Activated naive CD8-positive, alpha-beta T cell (primary cell): ENCODE measurements around the gene TMSB4X.
"Not testable (repeated sequence)": the region's sequence is repeated elsewhere in the genome, so short reads cannot be mapped to it uniquely, and the experiment has no call there.

Source experiments
- H3K27ac Mint-ChIP-seq: one replicate; pipeline ENCODE4 v1.8.0; 2021; ENCODE audit warnings: mixed read lengths
- H3K27me3 Mint-ChIP-seq: one replicate; pipeline ENCODE4 v1.8.0; 2021; ENCODE audit warnings: mixed read lengths
- H3K36me3 Mint-ChIP-seq: one replicate; pipeline ENCODE4 v1.8.0; 2021; ENCODE audit warnings: mixed read lengths
- H3K4me1 Mint-ChIP-seq: one replicate; pipeline ENCODE4 v1.8.0; 2021; ENCODE audit warnings: low read depth, mixed read lengths
- H3K4me3 Mint-ChIP-seq: one replicate; pipeline ENCODE4 v1.8.0; 2021; ENCODE audit warnings: mild to moderate bottlenecking, mixed read lengths
- H3K9me3 Mint-ChIP-seq: one replicate; pipeline ENCODE4 v1.8.0; 2021; ENCODE audit warnings: low read depth, mixed read lengths

The TMSB4X gene

DNA sequence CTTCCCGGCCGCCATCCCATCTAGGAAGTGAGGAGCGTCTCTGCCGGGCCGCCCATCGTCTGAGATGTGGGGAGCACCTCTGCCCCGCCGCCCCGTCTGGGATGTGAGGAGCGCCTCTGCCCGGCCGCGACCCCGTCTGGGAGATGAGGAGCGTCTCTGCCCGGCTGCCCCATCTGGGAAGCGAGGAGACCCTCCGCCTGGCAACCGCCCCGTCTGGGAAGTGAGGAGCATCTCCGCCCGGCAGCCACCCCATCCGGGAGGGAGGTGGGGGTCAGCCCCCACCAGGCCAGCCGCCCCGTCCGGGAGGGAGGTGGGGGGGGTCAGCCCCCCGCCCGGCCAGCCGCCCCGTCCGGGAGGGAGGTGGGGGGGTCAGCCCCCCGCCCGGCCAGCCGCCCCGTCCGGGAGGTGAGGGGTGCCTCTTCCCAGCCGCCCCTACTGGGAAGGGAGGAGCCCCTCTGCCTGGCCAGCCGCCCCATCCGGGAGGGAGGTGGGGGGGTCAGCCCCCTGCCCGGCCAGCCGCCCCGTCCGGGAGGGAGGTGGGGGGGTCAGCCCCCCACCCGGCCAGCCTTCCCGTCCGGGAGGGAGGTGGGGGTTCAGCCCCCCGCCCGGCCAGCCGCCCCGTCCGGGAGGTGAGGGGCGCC is 11.6 kb upstream of the TMSB4X start:
- not testable (repeated sequence) for H3K9me3 Mint-ChIP-seq, H3K27me3 Mint-ChIP-seq, H3K27ac Mint-ChIP-seq, H3K36me3 Mint-ChIP-seq, H3K4me3 Mint-ChIP-seq
- peaks cover 56% of the 10 kb centered on the region for H3K4me1 Mint-ChIP-seq

DNA sequence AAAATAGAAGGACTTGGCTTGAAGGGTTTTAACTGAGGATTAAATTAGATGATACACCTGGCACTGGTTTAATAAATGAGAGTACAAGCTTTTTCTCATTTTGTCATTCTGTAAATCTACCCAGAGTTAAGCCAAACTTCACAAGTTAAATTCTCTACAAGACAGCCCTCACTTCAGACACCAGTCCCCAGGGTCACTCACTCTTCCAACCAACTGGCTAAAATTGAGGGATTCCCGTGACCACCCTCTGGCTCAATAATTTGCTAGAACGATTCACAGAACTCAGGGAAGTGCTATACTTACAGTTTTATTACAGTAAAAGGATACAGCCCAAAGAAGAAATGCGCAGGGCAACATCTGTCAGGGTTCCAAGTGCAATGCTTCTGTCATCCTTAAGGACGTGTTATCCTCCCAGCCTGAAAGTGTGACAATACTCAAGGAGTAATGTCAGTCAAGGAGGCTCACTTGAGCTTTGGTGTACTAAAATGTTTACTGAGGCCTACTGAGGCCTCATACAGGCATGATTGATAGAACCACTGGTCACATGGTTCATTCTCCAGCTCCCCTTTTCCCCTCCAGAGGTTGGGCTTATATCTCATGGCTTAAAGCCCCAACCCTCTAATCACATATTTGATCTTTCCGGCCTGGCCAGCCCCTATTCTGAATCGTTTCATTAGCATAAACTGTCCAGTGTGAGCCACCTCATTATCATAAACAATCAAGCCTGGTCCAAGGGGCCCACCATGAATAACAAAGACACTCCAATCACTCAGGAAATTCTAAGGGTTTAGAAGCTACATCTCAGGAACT is 9.6 kb upstream of the TMSB4X start:
- H3K4me3 Mint-ChIP-seq: no peak overlapping the region
- no peaks in the 10 kb centered on the region for H3K27me3 Mint-ChIP-seq
- H3K4me1 Mint-ChIP-seq: peaks cover 55% of the 10 kb centered on the region
- H3K36me3 Mint-ChIP-seq: no peaks in the 10 kb centered on the region
- H3K9me3 Mint-ChIP-seq: no peaks in the 10 kb centered on the region
- peak overlapping the region; percentile 97 for H3K27ac Mint-ChIP-seq

DNA sequence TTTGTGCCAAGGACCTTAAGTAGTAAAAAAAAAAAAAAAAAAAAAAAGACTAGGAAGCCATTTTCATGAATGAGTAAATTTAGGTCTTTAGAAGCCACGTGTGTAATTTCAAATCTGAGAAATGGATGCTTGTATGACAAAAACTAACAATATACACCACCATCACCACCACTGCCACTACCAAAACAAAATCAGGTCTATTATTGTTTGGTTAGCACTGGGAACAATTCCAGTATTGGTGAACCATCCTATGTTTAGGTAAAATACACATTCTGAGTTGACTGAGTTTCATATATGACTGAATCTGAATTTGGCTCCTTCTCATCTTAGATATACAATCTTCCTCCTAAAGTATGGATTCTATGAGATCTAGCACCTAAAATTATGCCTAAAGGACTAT is 8.8 kb upstream of the TMSB4X start:
- no peaks in the 10 kb centered on the region for H3K36me3 Mint-ChIP-seq
- H3K4me3 Mint-ChIP-seq: no peak overlapping the region
- H3K27ac Mint-ChIP-seq: peak overlapping the region; percentile 97
- H3K9me3 Mint-ChIP-seq: no peaks in the 10 kb centered on the region
- no peaks in the 10 kb centered on the region for H3K27me3 Mint-ChIP-seq
- H3K4me1 Mint-ChIP-seq: peaks cover 57% of the 10 kb centered on the region

GRCh38 chrX:12967711-12968465 is 7.0 kb upstream of the TMSB4X start:
- H3K27me3 Mint-ChIP-seq: no peaks in the 10 kb centered on the region
- H3K4me3 Mint-ChIP-seq: peak overlapping the region; percentile 78
- peak overlapping the region; percentile 97 for H3K27ac Mint-ChIP-seq
- H3K4me1 Mint-ChIP-seq: peaks cover 57% of the 10 kb centered on the region
- H3K36me3 Mint-ChIP-seq: no peaks in the 10 kb centered on the region
- no peaks in the 10 kb centered on the region for H3K9me3 Mint-ChIP-seq

DNA sequence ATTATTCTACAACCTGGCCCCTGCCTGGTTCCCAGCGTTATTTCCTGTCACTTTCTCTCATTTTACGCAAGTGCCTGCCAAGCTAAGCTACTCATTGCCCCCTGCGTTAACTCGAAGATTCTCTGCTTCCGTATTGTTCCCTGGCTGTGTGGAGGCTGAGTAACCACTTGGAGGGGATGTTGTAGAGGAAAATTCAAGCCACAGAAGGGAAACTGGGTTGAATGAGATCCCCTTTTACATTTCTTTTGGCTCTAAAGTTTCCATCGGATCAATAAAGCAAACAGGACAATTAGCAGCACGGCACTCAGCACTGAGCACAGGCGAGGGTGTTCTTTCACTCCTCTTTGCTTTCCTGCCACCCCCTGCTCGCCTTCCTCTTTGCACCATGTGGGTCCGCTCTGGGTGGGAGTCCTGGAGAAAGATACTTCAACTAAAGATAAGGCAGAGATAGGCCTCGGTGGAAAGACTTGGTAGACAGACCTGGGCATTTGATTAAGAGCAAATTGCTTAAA is 4.2 kb upstream of the TMSB4X start:
- Mint-ChIP-seq H3K27ac (peak overlapping the region; percentile 98), H3K9me3 (no peaks in the 10 kb centered on the region), H3K4me1 (peaks cover 54% of the 10 kb centered on the region), H3K27me3 (no peaks in the 10 kb centered on the region), H3K36me3 (no peaks in the 10 kb centered on the region), H3K4me3 (peak overlapping the region; percentile 90)

DNA sequence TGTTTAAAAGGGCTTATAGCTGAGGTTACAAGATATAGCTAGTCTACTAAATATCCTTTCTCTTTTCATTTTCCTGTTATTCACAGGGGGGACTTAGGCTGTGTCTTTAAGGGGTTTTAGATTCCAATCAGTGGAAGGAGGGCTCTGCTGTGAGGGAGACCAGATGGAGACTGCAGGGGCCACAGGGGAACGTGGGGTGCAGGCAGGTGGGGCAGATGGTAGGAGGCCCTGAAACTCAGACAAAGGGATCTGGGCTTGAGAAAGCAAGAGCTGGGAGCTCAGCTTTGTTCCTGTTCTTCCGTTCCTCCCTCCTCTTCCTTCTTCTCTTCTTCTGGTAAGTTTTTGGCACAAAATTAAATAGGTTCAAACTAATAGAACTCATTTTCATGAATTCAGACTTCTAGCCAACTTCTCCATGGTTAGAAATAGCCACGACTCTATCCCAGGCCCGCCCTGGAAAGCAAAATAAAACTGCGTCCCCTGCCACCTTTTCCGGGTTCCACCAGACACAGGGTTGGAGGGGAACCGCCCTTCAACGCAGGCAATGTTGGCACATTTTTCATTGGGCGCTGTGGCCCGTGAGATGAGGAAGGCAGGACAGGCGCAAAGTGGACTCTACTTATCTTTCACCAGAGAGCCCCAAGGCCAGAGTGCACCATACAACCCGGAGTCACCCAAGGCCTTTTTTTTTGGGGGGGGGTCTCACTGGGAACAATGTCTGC is 3.5 kb upstream of the TMSB4X start:
- Mint-ChIP-seq H3K4me1 (peaks cover 49% of the 10 kb centered on the region), H3K9me3 (no peaks in the 10 kb centered on the region)

DNA sequence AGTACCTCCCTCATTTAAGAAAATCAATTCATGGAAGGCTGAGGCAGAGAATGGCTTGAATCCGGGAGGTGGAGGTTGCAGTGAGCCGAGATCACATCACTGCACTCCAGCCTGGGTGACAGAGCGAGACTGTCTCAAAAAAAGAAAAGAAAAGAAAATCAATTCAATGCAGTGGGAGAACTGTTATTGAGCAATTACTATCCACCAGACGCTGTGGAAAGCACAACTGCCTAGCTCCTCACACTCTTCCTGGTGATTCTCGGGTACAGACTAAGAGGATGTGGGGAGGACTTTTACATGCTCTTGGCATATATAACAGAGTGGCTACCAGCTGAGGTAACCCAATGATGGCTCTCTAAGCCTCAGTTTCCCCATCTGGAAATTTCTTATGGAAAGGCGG is 2.7 kb upstream of the TMSB4X start:
- Mint-ChIP-seq H3K4me1 (peaks cover 46% of the 10 kb centered on the region), H3K27ac (peak overlapping the region; percentile 98), H3K4me3 (peak overlapping the region; percentile 90), H3K36me3 (peaks cover 8% of the 10 kb centered on the region), H3K9me3 (no peaks in the 10 kb centered on the region), H3K27me3 (no peaks in the 10 kb centered on the region)

More for the DNA sequence above, 3.5 kb upstream of the TMSB4X start:
- Mint-ChIP-seq H3K27me3 (no peaks in the 10 kb centered on the region), H3K27ac (peak overlapping the region; percentile 98), H3K36me3 (peaks cover 3% of the 10 kb centered on the region), H3K4me3 (peak overlapping the region; percentile 90)

DNA sequence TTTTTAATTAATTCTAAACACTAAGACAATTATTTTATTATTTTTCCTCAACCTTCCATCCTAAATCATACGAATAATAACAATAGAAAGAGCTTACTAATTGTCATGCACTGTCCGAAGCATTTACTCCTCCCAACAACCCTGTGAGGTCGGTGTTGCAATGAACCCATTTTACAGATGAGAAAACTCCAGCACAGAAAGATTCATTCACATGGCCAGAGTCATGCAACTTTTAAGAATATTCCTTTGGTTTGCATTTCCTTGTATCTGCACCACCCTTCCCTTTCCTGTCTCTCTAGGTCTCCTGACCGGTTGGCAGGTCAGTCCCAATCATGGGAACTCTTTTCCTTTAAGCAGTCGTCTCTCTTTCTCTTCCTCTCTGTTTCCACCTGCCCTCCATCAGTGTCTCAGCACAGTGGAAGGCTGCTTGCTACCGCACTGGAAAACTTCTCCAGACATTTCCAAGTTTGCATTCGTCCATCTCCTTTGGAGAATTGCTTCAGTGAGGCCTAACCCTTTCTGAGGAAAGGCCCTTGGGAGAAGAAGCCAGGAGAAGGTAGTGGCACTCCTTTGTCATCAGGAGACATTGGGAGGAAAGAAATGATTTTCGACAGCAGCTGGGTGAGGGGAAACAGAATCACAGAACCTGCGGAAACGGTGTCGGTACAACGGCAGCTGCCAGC is 1.9 kb upstream of the TMSB4X start:
- Mint-ChIP-seq H3K4me3 (peak overlapping the region; percentile 96), H3K27ac (peak overlapping the region; percentile 98), H3K9me3 (no peaks in the 10 kb centered on the region), H3K4me1 (peaks cover 43% of the 10 kb centered on the region), H3K36me3 (peaks cover 13% of the 10 kb centered on the region), H3K27me3 (no peaks in the 10 kb centered on the region)

DNA sequence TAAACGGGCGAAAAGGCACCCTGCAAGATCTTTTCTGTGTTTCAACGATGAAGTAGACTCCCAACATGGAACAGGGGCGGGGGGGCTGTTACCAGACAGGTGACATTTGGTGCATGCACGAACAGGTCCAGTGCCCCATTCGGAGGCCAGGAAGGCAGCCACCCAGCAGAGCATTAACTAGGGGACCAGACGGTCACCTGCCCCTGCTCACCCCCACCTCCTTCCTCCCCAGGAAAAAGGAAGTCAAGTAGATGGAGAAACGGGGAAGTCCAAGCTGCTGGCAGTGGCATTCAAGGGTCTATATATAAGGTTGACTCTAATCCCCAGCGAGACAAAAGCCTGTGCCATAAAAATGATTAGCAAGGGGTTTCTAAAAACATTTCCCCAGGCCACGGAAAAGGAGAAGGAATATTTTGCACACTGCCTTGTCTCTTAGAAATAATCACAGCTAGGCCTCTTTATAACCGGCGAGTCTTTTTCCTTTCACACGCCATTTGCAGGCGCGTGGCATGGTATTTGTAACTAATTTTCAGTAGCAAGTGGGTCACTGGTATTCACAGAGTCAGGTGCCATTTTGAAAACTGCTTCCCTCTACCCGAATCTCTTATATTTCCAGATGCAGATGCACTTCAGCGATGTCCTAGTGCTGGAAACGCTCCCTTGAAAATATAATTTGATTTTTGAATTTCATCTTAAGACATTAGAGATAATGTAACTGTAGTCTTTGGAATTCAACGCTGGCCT is 1.2 kb upstream of the TMSB4X start:
- no peaks in the 10 kb centered on the region for H3K27me3 Mint-ChIP-seq
- H3K4me1 Mint-ChIP-seq: peaks cover 43% of the 10 kb centered on the region
- H3K9me3 Mint-ChIP-seq: no peaks in the 10 kb centered on the region
- H3K27ac Mint-ChIP-seq: peak overlapping the region; percentile 98
- H3K4me3 Mint-ChIP-seq: peak overlapping the region; percentile 96
- peaks cover 13% of the 10 kb centered on the region for H3K36me3 Mint-ChIP-seq

GRCh38 chrX:12974305-12974795 is 560 bp upstream of the TMSB4X start:
- Mint-ChIP-seq H3K9me3 (no peaks in the 10 kb centered on the region), H3K4me1 (peaks cover 43% of the 10 kb centered on the region), H3K27me3 (no peaks in the 10 kb centered on the region), H3K4me3 (peak overlapping the region; percentile 96), H3K27ac (peak overlapping the region; percentile 98), H3K36me3 (peaks cover 13% of the 10 kb centered on the region)

- peak overlapping the region; percentile 98 for H3K27ac Mint-ChIP-seq
- peaks cover 40% of the 10 kb centered on the region for H3K4me1 Mint-ChIP-seq
- H3K36me3 Mint-ChIP-seq: peaks cover 13% of the 10 kb centered on the region
- peak overlapping the region; percentile 96 for H3K4me3 Mint-ChIP-seq
- no peaks in the 10 kb centered on the region for H3K27me3 Mint-ChIP-seq
- no peaks in the 10 kb centered on the region for H3K9me3 Mint-ChIP-seq
Observed at GRCh38 chrX:12975670-12975965, 708 bp downstream of the TMSB4X start.

- H3K36me3 Mint-ChIP-seq: peaks cover 13% of the 10 kb centered on the region
- peak overlapping the region; percentile 96 for H3K4me3 Mint-ChIP-seq
- no peaks in the 10 kb centered on the region for H3K9me3 Mint-ChIP-seq
- H3K27me3 Mint-ChIP-seq: no peaks in the 10 kb centered on the region
- peaks cover 40% of the 10 kb centered on the region for H3K4me1 Mint-ChIP-seq
- H3K27ac Mint-ChIP-seq: peak overlapping the region; percentile 98
Observed at GRCh38 chrX:12975991-12976558, 1.2 kb downstream of the TMSB4X start.
